ENCODE measurements around the gene APOL6.

DNA sequence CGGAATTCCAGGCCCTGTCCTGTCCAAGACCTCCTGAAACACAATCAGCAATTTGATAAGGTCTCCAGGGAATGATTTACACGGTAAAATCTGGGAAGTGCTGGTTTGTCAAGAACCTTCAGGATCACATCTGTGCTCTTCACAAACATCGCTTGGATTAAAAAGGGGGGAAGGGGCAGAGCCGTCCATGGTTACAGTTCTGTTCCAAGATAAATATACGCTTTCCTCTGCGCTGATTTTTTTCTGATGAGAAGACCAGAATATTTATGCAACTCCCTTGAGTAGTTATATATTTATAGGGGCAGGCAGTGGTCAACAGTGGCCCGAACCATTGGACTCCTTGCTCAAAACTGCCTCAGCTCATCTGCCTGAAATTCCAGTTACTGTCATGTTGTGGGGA is 60.2 kb downstream of the APOL6 start:
- TF ChIP-seq, protein P1, sequence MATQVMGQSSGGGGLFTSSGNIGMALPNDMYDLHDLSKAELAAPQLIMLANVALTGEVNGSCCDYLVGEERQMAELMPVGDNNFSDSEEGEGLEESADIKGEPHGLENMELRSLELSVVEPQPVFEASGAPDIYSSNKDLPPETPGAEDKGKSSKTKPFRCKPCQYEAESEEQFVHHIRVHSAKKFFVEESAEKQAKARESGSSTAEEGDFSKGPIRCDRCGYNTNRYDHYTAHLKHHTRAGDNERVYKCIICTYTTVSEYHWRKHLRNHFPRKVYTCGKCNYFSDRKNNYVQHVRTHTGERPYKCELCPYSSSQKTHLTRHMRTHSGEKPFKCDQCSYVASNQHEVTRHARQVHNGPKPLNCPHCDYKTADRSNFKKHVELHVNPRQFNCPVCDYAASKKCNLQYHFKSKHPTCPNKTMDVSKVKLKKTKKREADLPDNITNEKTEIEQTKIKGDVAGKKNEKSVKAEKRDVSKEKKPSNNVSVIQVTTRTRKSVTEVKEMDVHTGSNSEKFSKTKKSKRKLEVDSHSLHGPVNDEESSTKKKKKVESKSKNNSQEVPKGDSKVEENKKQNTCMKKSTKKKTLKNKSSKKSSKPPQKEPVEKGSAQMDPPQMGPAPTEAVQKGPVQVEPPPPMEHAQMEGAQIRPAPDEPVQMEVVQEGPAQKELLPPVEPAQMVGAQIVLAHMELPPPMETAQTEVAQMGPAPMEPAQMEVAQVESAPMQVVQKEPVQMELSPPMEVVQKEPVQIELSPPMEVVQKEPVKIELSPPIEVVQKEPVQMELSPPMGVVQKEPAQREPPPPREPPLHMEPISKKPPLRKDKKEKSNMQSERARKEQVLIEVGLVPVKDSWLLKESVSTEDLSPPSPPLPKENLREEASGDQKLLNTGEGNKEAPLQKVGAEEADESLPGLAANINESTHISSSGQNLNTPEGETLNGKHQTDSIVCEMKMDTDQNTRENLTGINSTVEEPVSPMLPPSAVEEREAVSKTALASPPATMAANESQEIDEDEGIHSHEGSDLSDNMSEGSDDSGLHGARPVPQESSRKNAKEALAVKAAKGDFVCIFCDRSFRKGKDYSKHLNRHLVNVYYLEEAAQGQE (IDR thresholded peaks at IDR 0.05; ENCODE audit: low read depth, low read length) = no peak
- TF ChIP-seq NBN (IDR thresholded peaks at IDR 0.05) (no peak), JUNB (IDR thresholded peaks at IDR 0.05) (no peak), EP300 (IDR thresholded peaks at IDR 0.05; ENCODE audit: borderline replicate concordance in 1 of 2, control insufficient read depth in 1 of 2, low read depth in 2 of 2, low read length in 2 of 2) (no peak), FOXM1 (IDR thresholded peaks at IDR 0.05; ENCODE audit: low read depth, low read length) (no peak), RFX5 (IDR thresholded peaks at IDR 0.05; ENCODE audit: low read depth, low read length) (no peak), EZH2 (IDR thresholded peaks at IDR 0.05; ENCODE audit: borderline replicate concordance, control insufficient read depth, low read depth, low read length) (no peak), FOXK2 (IDR thresholded peaks at IDR 0.05) (no peak), ZZZ3 (IDR thresholded peaks at IDR 0.05; ENCODE audit: control insufficient read depth, insufficient read length, low read depth) (no peak)
- TF ChIP-seq, protein P2, sequence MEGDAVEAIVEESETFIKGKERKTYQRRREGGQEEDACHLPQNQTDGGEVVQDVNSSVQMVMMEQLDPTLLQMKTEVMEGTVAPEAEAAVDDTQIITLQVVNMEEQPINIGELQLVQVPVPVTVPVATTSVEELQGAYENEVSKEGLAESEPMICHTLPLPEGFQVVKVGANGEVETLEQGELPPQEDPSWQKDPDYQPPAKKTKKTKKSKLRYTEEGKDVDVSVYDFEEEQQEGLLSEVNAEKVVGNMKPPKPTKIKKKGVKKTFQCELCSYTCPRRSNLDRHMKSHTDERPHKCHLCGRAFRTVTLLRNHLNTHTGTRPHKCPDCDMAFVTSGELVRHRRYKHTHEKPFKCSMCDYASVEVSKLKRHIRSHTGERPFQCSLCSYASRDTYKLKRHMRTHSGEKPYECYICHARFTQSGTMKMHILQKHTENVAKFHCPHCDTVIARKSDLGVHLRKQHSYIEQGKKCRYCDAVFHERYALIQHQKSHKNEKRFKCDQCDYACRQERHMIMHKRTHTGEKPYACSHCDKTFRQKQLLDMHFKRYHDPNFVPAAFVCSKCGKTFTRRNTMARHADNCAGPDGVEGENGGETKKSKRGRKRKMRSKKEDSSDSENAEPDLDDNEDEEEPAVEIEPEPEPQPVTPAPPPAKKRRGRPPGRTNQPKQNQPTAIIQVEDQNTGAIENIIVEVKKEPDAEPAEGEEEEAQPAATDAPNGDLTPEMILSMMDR (IDR thresholded peaks at IDR 0.05 in 2 of 3, conservative IDR thresholded peaks at IDR 0.05 in 1 of 3; ENCODE audit: control insufficient read depth in 2 of 3, extremely low read depth in 1 of 3, insufficient read depth in 1 of 3, low read depth in 3 of 3, low read length in 3 of 3) = no peak
- TF ChIP-seq, protein P3, sequence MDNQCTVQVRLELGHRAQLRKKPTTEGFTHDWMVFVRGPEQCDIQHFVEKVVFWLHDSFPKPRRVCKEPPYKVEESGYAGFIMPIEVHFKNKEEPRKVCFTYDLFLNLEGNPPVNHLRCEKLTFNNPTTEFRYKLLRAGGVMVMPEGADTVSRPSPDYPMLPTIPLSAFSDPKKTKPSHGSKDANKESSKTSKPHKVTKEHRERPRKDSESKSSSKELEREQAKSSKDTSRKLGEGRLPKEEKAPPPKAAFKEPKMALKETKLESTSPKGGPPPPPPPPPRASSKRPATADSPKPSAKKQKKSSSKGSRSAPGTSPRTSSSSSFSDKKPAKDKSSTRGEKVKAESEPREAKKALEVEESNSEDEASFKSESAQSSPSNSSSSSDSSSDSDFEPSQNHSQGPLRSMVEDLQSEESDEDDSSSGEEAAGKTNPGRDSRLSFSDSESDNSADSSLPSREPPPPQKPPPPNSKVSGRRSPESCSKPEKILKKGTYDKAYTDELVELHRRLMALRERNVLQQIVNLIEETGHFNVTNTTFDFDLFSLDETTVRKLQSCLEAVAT (IDR thresholded peaks at IDR 0.05) = no peak
